GM18498 (cell line): ENCODE data around the gene SIM2.

Source experiments
- ATAC-seq: cut with Tn5 transposase; IDR thresholded peaks from one replicate; pipeline ENCODE4 v1.9.1; 2021; ENCODE audit warnings: mild to moderate bottlenecking, moderate library complexity; ENCODE audit not compliant: unreplicated experiment

SIM2 gene

GRCh38 chr21:36791695-36792470, 93.0 kb downstream of the SIM2 start:
- ATAC-seq, result no peak

GRCh38 chr21:36792505-36792967, 93.6 kb downstream of the SIM2 start:
- no peak for ATAC-seq

GRCh38 chr21:36796070-36796469, 97.2 kb downstream of the SIM2 start:
- ATAC-seq, result no peak

- no peak for ATAC-seq
Measured at GRCh38 chr21:36798491-36798890, 99.6 kb downstream of the SIM2 start.
